Neural crest cell (in vitro differentiated cells): ENCODE data around the gene KIN. TPM values are rescaled to one million over a fixed set of nuclear protein-coding genes. Genes with fewer than 3 reads are reported as not detected.

Source experiments
- DNase-seq: peaks from one replicate; pipeline ENCODE4 v3.0.0; 2021; ENCODE audit warnings: low read depth, mixed read lengths, low spot score
- H3K27ac Mint-ChIP-seq: one replicate; pipeline ENCODE4 v1.8.0; 2021; ENCODE audit warnings: mild to moderate bottlenecking, mixed read lengths; ENCODE audit not compliant: unreplicated experiment
- H3K27me3 Mint-ChIP-seq: 2 replicates; pipeline ENCODE4 v1.8.0; 2021; ENCODE audit warnings: low read depth, mild to moderate bottlenecking, mixed read lengths
- H3K36me3 Mint-ChIP-seq: 2 replicates; pipeline ENCODE4 v1.8.0; 2021; ENCODE audit warnings: low read depth, mild to moderate bottlenecking, mixed read lengths
- H3K4me1 Mint-ChIP-seq: 2 replicates; pipeline ENCODE4 v1.8.0; 2021; ENCODE audit warnings: mixed read lengths
- H3K4me3 Mint-ChIP-seq: one replicate; pipeline ENCODE4 v1.8.0; 2021; ENCODE audit warnings: mild to moderate bottlenecking, mixed read lengths
- H3K9me3 Mint-ChIP-seq: 2 replicates; pipeline ENCODE4 v1.8.0; 2021; ENCODE audit warnings: mixed read lengths
- CTCF ChIP-seq: fragments of 200-600 bp; sonication (generic); conservative IDR thresholded peaks from 2 replicates; pipeline ENCODE4 v1.5.0; 2021; ENCODE audit warnings: antibody characterized with exemption, mild to moderate bottlenecking
- long read RNA-seq: library from polyadenylated mRNA; unstranded; transcript quantifications from one replicate; pipeline ENCODE4 v2.0.0, GENCODE V29; 2020
- total RNA-seq: library from RNA; stranded (reverse); gene quantifications from 2 replicates; pipeline ENCODE4 v1.2.1, GENCODE V29; 2021

The KIN gene
- total RNA-seq, result 14.1 and 17.3 TPM in 2 replicates
- long read RNA-seq, full-length matches to known transcripts, result 14 of 26 reads
- long read RNA-seq, partial matches to known transcripts, result 10 of 26 reads
- long read RNA-seq, other reads (novel, unspliced or antisense), result 2 of 26 reads

- no peaks in the 10 kb centered on the region for H3K27me3 Mint-ChIP-seq
- H3K4me1 Mint-ChIP-seq, result peaks cover 36% of the 10 kb centered on the region
- DNase-seq, result peak; percentile 94
- TF ChIP-seq CTCF, result no peak
- peaks cover 4% of the 10 kb centered on the region for H3K36me3 Mint-ChIP-seq
- H3K4me3 Mint-ChIP-seq, result no peak within 1 kb of the TSS
- H3K27ac Mint-ChIP-seq, result no peak within 1 kb of the TSS
- no peaks in the 10 kb centered on the region for H3K9me3 Mint-ChIP-seq
These were observed at the start of gene KIN, which contains the start of gene ATP5F1C for GRCh38 chr10:7787857-7788638. TSS of gene KIN (minus strand) at chr10:7787993. CDS start at chr10:7787933, 60 bp downstream. TSS of gene ATP5F1C (plus strand) at chr10:7788177. CDS start at chr10:7788208, 31 bp downstream.

GRCh38 chr10:7836571-7836970 lies 48.8 kb upstream of the KIN start:
- no peak for DNase-seq
- no peaks in the 10 kb centered on the region for H3K27me3 Mint-ChIP-seq
- peaks cover 10% of the 10 kb centered on the region for H3K4me1 Mint-ChIP-seq
- H3K36me3 Mint-ChIP-seq, result peaks cover 2% of the 10 kb centered on the region
- no peak for TF ChIP-seq CTCF
- H3K27ac Mint-ChIP-seq, result no peak overlapping the region
- no peaks in the 10 kb centered on the region for H3K9me3 Mint-ChIP-seq
- H3K4me3 Mint-ChIP-seq, result no peak overlapping the region

GRCh38 chr10:7834262-7834661 lies 46.5 kb upstream of the KIN start:
- Mint-ChIP-seq H3K9me3 (no peaks in the 10 kb centered on the region), H3K4me3 (no peak overlapping the region), H3K36me3 (peaks cover 4% of the 10 kb centered on the region), H3K27ac (no peak overlapping the region), H3K27me3 (no peaks in the 10 kb centered on the region), H3K4me1 (peaks cover 4% of the 10 kb centered on the region)
- DNase-seq, result no peak
- TF ChIP-seq CTCF, result no peak

- Mint-ChIP-seq H3K27ac (no peak overlapping the region), H3K4me3 (no peak overlapping the region), H3K9me3 (no peaks in the 10 kb centered on the region), H3K36me3 (peaks cover 5% of the 10 kb centered on the region), H3K27me3 (no peaks in the 10 kb centered on the region), H3K4me1 (no peaks in the 10 kb centered on the region)
- TF ChIP-seq CTCF, result no peak
- no peak for DNase-seq
These were observed 45.4 kb upstream of the KIN start for GRCh38 chr10:7833210-7833609.

- Mint-ChIP-seq H3K27ac (no peak overlapping the region), H3K4me1 (no peaks in the 10 kb centered on the region), H3K36me3 (peaks cover 8% of the 10 kb centered on the region), H3K4me3 (no peak overlapping the region), H3K27me3 (no peaks in the 10 kb centered on the region), H3K9me3 (no peaks in the 10 kb centered on the region)
- TF ChIP-seq CTCF, result no peak
- DNase-seq, result no peak
These were observed 44.3 kb upstream of the KIN start for GRCh38 chr10:7832060-7832459.
